Endothelial cell of umbilical vein (primary cell): ENCODE measurements around the gene DNAH6. TPM values are rescaled to one million over a fixed set of nuclear protein-coding genes. Genes with fewer than 3 reads are reported as not detected.

Source experiments
- BruUV-seq: library from RNA; stranded (reverse); fragments of 400-500 nt; replicated peaks from 2 replicates; lab custom pipeline; 2021; lab: Mats Ljungman, UMichigan
- CTCF ChIA-PET: fragments of 300-600, 350-600 bp; sonication (Branson Sonifier 250); formaldehyde crosslinking; loops from one replicate; lab custom pipeline; 2021; ENCODE audit warnings: antibody characterized with exemption, inconsistent platforms; lab: Charles Lee
- POLR2A ChIA-PET: fragments of 300-600, 350-600 bp; sonication (Branson Sonifier 250); formaldehyde crosslinking; loops from one replicate; lab custom pipeline; 2021; ENCODE audit warnings: antibody characterized with exemption, inconsistent platforms; lab: Charles Lee
- DNase-seq: peaks from one replicate; pipeline ENCODE4 v3.0.0-alpha.2; 2011; ENCODE audit warnings: low read depth, low spot score
- FAIRE-seq: peaks from 2 replicates; lab custom pipeline; 2011; peaks lifted over from hg19 to GRCh38; lab: Jason Lieb, UNC
- H2AFZ ChIP-seq: 2 replicates; pipeline ENCODE4 v1.6.0; 2012; ENCODE audit warnings: low read depth, low read length, control low read depth, inconsistent platforms
- H3K27ac ChIP-seq: 2 replicates; pipeline ENCODE4 v1.5.1; 2011; ENCODE audit warnings: low read depth, mild to moderate bottlenecking, control low read depth, low read length, moderate library complexity; ENCODE audit not compliant: insufficient read depth
- H3K27me3 ChIP-seq, 2 experiments: 2 replicates each; pipeline versions ENCODE4 v1.6.0 to v1.6.1; 2011; ENCODE audit warnings: low read length in 2 of 2, mixed read lengths in 1 of 2; ENCODE audit not compliant: control insufficient read depth in 2 of 2, insufficient read depth in 2 of 2
- H3K36me3 ChIP-seq, 2 experiments: 2 replicates in 1 of 2; 3 replicates in 1 of 2; pipeline ENCODE4 v1.5.1; 2011; ENCODE audit warnings: low read length in 2 of 2, mild to moderate bottlenecking in 1 of 2, moderate library complexity in 1 of 2; ENCODE audit not compliant: control insufficient read depth in 2 of 2, insufficient read depth in 2 of 2; ENCODE audit errors: extremely low read depth in 1 of 2
- H3K4me1 ChIP-seq: 3 replicates; pipeline ENCODE4 v1.5.1; 2011; ENCODE audit warnings: mild to moderate bottlenecking, low read length; ENCODE audit not compliant: control insufficient read depth, insufficient read depth; ENCODE audit errors: extremely low read depth
- H3K4me2 ChIP-seq: 2 replicates; pipeline ENCODE4 v1.6.1; 2011; ENCODE audit warnings: low read length, control low read depth, mixed read lengths; ENCODE audit not compliant: insufficient read depth
- H3K4me3 ChIP-seq, 3 experiments: fragments of 200-600 bp in 1 of 3; sonication (generic), shearing (Covaris generic) in 1 of 3; replicated peaks in 1 of 3; 2 replicates each; pipeline ENCODE4 v1.5.1; 2011 to 2016; ENCODE audit warnings: control low read depth in 3 of 3, low read length in 3 of 3, mild to moderate bottlenecking in 2 of 3, inconsistent platforms in 1 of 3, low read depth in 1 of 3, moderate library complexity in 1 of 3; ENCODE audit not compliant: insufficient read depth in 1 of 3
- H3K79me2 ChIP-seq: 2 replicates; pipeline ENCODE4 v1.6.0; 2012; ENCODE audit warnings: low read length, inconsistent platforms; ENCODE audit not compliant: control insufficient read depth, insufficient read depth
- H3K9ac ChIP-seq: replicated peaks from 2 replicates; pipeline ENCODE3; 2011; ENCODE audit warnings: low read length, control low read depth; ENCODE audit not compliant: insufficient read depth; ENCODE audit errors: extremely low read depth
- H3K9me1 ChIP-seq: replicated peaks from 3 replicates; pipeline ENCODE4 v1.6.0; 2011; ENCODE audit warnings: mild to moderate bottlenecking, low read length; ENCODE audit not compliant: control insufficient read depth, insufficient read depth; ENCODE audit errors: extremely low read depth
- H3K9me3 ChIP-seq: replicated peaks from 2 replicates; pipeline ENCODE4 v1.5.1; 2012; ENCODE audit warnings: low read length, inconsistent platforms; ENCODE audit not compliant: control insufficient read depth, insufficient read depth
- H4K20me1 ChIP-seq: replicated peaks from 2 replicates; pipeline ENCODE3; 2011; ENCODE audit warnings: mild to moderate bottlenecking, low read length; ENCODE audit not compliant: control insufficient read depth, insufficient read depth; ENCODE audit errors: extremely low read depth
- CTCF ChIP-seq, 2 donors: IDR thresholded peaks; 1 replicate in 1 of 2; 2 replicates in 1 of 2; pipeline ENCODE4 v1.5.1; 2011; ENCODE audit warnings: low read length in 2 of 2, mild to moderate bottlenecking in 2 of 2, moderate library complexity in 2 of 2, control low read depth in 1 of 2, inconsistent platforms in 1 of 2, low read depth in 1 of 2; ENCODE audit not compliant: insufficient read depth in 1 of 2; ENCODE audit errors: extremely low read depth in 1 of 2
- EZH2 ChIP-seq: IDR thresholded peaks from 2 replicates; pipeline ENCODE4 v1.6.1; 2012; ENCODE audit warnings: borderline replicate concordance, low read depth, mild to moderate bottlenecking, moderate library complexity, low read length, inconsistent platforms; ENCODE audit not compliant: severe bottlenecking
- FOS ChIP-seq: IDR thresholded peaks from 2 replicates; pipeline ENCODE4 v1.6.1; 2011; ENCODE audit warnings: mild to moderate bottlenecking, low read length, moderate library complexity, borderline replicate concordance; ENCODE audit not compliant: insufficient read depth
- GATA2 ChIP-seq: IDR thresholded peaks from 2 replicates; pipeline ENCODE4 v1.7.0; 2011; ENCODE audit warnings: low read depth, mild to moderate bottlenecking, moderate library complexity, mixed read lengths, low read length; ENCODE audit not compliant: insufficient read length, insufficient read depth
- JUN ChIP-seq: IDR thresholded peaks from 2 replicates; pipeline ENCODE4 v1.6.1; 2011; ENCODE audit warnings: borderline replicate concordance, low read depth; ENCODE audit not compliant: insufficient read length, insufficient read depth
- MAX ChIP-seq: IDR thresholded peaks from 2 replicates; pipeline ENCODE4 v1.6.1; 2011; ENCODE audit not compliant: insufficient read depth, insufficient read length
- MYC ChIP-seq: IDR thresholded peaks from one replicate; pipeline ENCODE4 v1.6.1; 2011; ENCODE audit warnings: mild to moderate bottlenecking, low read depth, low read length
- POLR2A ChIP-seq: IDR thresholded peaks from 2 replicates; pipeline ENCODE4 v1.6.1; 2012; ENCODE audit warnings: low read depth, mild to moderate bottlenecking, control low read depth, low read length
- POLR2AphosphoS5 ChIP-seq: IDR thresholded peaks from 2 replicates; pipeline ENCODE4 v1.6.1; 2012; ENCODE audit warnings: low read depth, mild to moderate bottlenecking, control low read depth, low read length, moderate library complexity; ENCODE audit not compliant: insufficient read depth
- dilution Hi-C: fragments of 300-500 bp; cut with MboI; formaldehyde crosslinking; loops from one replicate; pipeline ENCODE4 v1.15.0; 2019; ENCODE audit warnings: low sequenced_read_pairs; ENCODE audit not compliant: extremely low pct_ligation_motif_present
- intact Hi-C: fragments of 100-400 bp; cut with micrococcal nuclease; formaldehyde crosslinking; loops from one replicate; pipeline ENCODE4 v1.10.0; 2022
- polyA plus RNA-seq, 4 experiments: library from polyadenylated mRNA; depleted of rRNA in 3 of 4; stranded (reverse) in 3 of 4; unstranded in 1 of 4; fragments of >200 nt; gene quantifications; 2 replicates each; pipeline versions ENCODE4 v1.2.1 to v1.2.3, GENCODE V29; 2011 to 2012; ENCODE audit warnings: missing spikeins in 1 of 4
- total RNA-seq: library from RNA; stranded (reverse); gene quantifications from 2 replicates; pipeline ENCODE4 v1.2.3, GENCODE V29; 2021

DNAH6 gene
- total and polyA plus RNA-seq, 2 donors (not counting 3 experiments of a cell fraction or from before 2014, with no cell fraction given), result 0.24 TPM; not detected in 1

DNA sequence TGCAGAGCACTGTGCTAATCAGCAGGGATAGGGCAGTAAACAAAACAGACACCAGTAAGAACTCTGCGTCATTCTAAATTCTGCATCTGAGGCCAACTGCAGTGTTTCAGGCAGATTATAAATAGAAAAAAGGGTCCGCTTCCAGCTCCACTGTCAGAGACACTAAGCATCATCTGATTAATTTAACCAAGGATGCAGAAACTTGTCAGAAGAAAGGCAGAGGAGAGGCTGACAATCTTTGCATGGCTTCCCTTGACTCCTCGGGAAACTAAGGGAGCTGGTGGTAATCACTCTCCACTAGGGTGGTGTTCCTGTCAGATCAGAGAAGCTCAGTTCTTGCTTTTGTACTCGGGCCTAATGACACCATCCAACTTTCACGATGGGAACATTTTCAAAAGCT lies 123.5 kb downstream of the DNAH6 start:
- CTCF ChIA-PET, result interaction anchor here (2.0 kb wide), 1 partner anchor 9 kb away, joined by 6 read pairs; no protein-coding TSS in a partner anchor
- intact Hi-C loops, result loop anchor here (5.0 kb wide), 1 partner anchor 243 kb away; the partner anchor contains the start of gene TRABD2A
- dilution Hi-C loops, result no loop called here
- Histone ChIP-seq H3K9me1 (no peaks in the 10 kb centered on the region), H3K4me2 (no peak overlapping the region), H3K79me2 (no peaks in the 10 kb centered on the region), H3K27ac (no peak overlapping the region), H4K20me1 (no peaks in the 10 kb centered on the region), H3K4me3 (no peak overlapping the region), H3K4me1 (no peaks in the 10 kb centered on the region), H3K9ac (no peak overlapping the region), H3K27me3 (peaks cover 0 to 2% of the 10 kb centered on the region in 2 experiments), H3K9me3 (no peaks in the 10 kb centered on the region), H3K36me3 (no peaks in the 10 kb centered on the region), H2AFZ (no peak overlapping the region)
- no TSS peak for BruUV-seq
- no peak for FAIRE-seq
- TF ChIP-seq GATA2 (no peak), MAX (no peak), MYC (no peak), EZH2 (no peak)
- POLR2A ChIA-PET, result no interaction called here
- no peak for DNase-seq

DNA sequence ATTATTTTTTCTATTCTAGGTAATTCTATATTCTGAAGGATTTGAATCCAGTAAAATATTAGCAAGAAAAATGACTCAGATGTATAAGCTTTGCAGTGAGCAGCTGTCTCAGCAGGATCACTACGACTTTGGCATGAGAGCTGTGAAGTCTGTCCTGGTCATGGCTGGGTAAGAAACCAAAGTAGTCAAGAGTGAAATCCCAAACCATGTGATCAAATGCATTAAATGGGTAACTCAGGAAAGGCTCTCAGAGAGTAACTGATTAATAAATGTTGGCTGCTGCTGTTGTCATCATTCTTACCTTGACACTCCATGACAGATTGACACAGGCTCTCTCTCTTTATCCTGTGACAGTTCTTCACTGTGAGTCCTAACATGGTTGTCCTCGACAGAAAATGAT lies 124.1 kb downstream of the DNAH6 start:
- Histone ChIP-seq H3K36me3 (no peaks in the 10 kb centered on the region), H2AFZ (no peak overlapping the region), H3K79me2 (no peaks in the 10 kb centered on the region), H4K20me1 (no peaks in the 10 kb centered on the region), H3K4me1 (no peaks in the 10 kb centered on the region), H3K9me3 (no peaks in the 10 kb centered on the region), H3K27ac (no peak overlapping the region), H3K9me1 (no peaks in the 10 kb centered on the region), H3K27me3 (peaks cover 0 to 2% of the 10 kb centered on the region in 2 experiments), H3K4me3 (no peak overlapping the region), H3K9ac (no peak overlapping the region), H3K4me2 (no peak overlapping the region)
- POLR2A ChIA-PET, result no interaction called here
- no peak for FAIRE-seq
- dilution Hi-C loops (no loop called here), intact Hi-C loops (loop anchor here (5.0 kb wide), 1 partner anchor 242 kb away; the partner anchor contains the start of gene TRABD2A)
- CTCF ChIA-PET, result interaction anchor here (2.0 kb wide), 1 partner anchor 9 kb away, joined by 6 read pairs; no protein-coding TSS in a partner anchor
- TF ChIP-seq MYC, result no peak
- TF ChIP-seq POLR2A, result no peak
- TF ChIP-seq FOS, result no peak
- TF ChIP-seq JUN, result no peak
- TF ChIP-seq MAX, result no peak
- TF ChIP-seq EZH2, result no peak
- no peak for TF ChIP-seq POLR2AphosphoS5
- TF ChIP-seq CTCF (IDR thresholded peaks at IDR 0.05; ENCODE audit: extremely low read depth in 1 of 2, insufficient read depth in 1 of 2, low read depth in 1 of 2, low read length in 2 of 2), result no peak
- TF ChIP-seq GATA2, result no peak
- no peak for DNase-seq
- BruUV-seq, result no TSS peak
